CD4-positive, alpha-beta T cell treated with Interleukin-17A for 4 hours (primary cell): ENCODE data around the gene BATF.

ENCODE experiments used
- DNase-seq: peaks from one replicate; pipeline ENCODE4 v3.0.0-alpha.2; 2020; ENCODE audit warnings: mixed read lengths

Gene BATF

DNA sequence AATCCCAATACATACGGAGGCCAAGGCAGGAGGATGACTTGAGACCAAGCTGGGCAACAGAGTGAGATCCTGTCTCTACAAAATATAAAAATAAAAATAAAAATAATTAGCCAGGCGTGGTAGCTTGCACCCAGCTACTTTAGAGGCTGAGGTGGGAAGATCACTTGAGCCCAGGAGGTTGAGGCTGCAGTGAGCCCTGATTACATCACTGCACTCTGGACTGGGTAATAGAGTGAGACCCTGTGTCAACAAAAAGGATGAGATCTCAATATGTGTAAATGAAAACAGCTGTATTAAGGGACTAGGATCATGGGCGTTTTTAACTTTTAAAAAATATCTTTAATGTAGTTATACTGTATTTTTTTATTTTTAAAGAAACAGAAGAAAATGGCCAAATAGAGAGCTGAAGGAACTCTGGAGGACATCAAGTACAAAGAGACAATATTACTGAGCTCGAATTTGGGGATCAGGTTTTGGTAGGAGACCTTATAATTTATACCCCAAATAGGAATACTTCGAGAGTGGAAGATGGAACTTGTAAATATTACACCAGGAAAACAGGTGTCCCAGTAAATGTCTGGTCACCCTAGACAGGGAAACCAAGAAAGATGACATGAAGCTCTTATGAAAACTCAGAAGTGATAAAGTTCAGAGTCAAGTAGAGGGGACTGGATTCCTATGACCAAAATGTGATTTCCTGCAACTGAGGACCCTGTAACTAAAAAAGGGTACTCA is 13.1 kb downstream of the BATF start:
- DNase-seq, result no peak

DNA sequence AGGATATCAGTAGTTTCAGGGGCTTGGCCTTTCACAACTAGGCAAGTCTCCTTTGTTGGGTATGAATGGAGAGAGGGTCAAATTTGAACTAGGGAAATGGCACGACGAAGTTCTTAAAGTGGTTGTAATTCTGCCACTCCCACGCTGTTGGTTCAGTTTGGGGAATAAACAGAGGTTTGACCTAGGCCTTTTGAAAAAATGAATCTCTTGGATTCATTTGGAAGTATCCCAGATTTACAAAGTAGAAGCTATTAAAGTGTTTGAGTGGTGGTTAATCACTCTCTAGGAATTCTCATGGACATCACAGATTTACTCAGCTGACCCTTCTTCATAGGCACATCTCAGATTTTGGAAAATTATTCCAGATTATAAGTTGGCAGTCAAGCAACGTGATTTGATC is 14.8 kb downstream of the BATF start:
- DNase-seq, result no peak

DNA sequence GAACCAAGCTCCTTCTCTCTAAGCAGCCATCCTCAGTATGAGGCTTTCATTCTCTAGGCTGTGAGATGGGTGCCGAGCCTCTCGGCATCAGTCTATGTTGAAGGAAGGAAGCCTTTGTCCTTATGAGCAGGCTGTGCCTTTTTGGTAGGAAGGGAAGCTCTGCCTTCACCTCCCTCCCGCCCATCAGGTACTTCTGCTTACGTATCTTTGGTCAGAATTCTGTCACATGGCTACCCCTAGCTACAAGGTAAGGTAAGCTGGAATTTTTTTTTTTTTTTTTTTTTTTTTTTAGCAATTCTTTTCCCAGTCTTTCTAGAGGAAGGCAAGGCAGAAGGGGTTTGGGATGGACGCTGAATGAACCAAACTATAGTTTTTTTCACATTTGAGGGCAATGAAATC is 16.9 kb downstream of the BATF start:
- no peak for DNase-seq

DNA sequence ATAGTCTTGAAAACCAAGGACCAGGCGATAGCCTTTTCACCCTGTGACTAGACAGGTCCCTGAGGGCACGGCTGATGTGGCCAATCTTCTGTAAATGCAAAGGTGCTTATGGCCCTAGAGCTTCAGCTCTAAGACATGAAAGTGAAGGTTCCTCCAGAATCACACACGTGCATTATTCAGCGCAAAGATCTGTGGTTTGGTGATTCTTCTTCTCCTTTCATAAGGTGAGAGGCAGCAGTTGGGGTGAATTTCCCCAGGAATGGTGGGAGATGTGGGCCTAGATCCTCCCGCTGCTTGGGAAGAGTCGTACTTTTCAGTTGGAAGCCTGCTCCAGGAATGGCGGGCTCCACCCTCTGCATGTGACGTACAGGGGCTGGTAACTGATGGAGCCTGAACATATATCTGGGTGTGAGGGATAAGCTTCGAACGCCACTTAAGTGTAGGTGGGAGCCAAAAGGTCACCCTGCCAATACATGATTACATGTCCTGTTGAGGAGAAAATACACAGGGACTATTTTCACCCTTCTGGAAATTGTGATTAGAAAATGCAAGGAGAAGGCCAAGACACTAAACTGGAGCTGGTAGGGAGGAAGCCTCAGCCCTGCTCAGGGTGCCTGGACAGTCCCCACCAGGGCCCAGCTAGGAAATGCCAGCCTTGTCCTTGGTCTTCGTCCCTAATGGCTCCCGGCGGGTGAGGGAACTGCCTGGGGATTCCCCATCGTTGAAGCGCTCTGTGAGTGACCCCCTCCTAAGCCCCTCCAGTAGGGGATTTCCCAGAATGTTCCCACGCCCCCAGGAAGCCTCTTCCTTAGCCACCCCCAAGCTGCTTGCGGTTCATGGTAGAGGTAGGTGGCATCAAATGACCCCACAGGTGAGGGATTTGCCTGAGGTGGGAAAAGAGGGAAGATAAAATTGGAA is 17.6 kb downstream of the BATF start:
- DNase-seq, result no peak

DNA sequence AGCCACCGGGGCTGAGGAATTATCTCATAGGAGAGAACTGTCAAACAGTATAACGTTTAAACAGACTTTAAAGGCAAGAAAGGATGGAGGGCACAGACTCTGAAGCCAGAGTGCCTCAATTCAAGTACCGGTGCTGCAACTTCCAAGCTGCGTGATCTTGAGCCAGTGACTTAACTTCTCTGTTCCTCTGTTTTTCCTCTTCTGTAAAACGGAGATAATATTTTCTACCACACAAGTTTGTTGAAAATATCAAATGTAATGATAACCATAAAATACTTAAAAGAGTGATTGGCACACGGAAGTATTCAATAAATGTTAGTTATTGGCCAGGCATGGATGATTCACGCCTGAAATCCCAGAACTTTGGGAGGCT is 18.2 kb downstream of the BATF start:
- no peak for DNase-seq

DNA sequence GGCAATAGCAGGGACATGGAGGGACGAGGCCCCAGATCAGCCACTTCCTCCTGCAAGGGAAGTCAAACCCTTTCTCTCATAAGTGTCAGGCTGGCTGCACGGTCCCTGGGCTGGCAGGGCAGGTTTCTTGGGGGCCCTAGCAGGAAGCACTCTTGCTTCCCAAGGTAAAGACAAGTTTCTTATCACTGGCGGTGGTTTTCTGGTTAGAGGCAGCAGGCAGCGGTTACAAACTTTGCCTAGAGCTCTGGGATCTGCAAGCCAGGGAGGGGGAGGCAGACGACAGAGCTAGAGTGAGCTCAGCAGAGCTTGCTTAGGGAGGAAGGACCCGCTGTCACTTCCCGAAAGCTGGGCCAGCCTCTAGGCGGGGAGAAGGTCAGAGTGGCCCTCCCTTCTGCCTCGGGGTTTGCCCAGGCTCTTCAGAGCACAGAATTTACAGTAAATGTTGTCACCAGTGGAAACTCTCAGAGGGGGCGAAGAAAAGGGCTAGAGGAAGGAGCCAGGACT is 20.4 kb downstream of the BATF start:
- peak; percentile 73 for DNase-seq

DNA sequence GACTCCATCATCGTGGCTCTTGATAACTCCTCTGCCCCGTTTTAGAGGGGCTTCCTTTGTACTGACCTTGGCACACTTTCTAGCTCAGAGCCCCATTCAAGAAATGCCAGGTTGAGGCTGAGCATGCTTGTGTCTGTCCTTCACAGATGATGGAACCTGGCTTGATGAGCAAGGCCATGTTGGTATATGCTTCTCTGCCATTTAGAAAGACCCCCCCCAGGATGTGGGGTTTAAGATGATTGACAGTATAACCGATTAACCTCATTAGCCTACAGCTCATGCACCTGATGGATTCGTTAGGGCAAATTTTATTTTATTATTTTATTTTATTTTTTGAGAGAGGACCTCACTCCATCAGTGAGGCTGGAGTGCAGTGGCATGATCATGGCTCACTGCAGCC is 21.0 kb downstream of the BATF start:
- peak; percentile 50 for DNase-seq

DNA sequence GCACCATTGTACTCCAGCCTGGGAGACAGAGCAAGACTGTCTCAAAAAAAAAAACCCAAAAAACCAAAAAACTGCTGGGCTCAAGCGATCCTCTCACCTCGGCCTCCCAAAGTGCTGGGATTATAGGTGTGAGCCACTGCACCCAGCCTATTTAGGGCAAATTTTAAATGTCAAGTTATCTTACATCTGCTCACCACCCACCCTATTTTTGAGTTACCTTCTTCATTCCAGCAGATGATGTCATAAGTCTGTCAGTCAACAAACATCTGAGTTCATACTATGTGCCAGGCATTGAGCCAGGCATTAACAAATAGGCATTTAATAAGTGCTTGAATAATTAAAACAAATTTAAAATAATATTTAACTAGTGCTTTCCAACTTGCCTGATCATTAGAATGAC is 21.5 kb downstream of the BATF start:
- no peak for DNase-seq

DNA sequence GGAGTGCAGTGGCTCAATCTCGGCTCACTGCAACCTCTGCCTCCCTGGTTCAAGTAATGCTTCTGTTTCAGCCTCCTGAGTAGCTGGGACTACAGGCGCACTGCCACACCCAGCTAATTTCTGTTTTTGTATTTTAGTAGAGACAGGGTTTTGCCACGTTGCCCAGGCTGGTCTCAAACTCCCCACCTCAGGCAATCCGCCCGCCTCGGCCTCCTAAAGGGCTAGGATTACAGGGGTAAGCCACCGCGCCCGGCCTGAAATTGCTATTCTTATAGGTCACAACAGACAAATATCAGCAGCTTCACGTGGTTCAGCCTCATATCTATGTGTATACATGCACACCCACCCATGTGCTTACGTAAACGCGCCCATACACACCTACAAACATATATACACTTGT is 23.6 kb downstream of the BATF start:
- no peak for DNase-seq

DNA sequence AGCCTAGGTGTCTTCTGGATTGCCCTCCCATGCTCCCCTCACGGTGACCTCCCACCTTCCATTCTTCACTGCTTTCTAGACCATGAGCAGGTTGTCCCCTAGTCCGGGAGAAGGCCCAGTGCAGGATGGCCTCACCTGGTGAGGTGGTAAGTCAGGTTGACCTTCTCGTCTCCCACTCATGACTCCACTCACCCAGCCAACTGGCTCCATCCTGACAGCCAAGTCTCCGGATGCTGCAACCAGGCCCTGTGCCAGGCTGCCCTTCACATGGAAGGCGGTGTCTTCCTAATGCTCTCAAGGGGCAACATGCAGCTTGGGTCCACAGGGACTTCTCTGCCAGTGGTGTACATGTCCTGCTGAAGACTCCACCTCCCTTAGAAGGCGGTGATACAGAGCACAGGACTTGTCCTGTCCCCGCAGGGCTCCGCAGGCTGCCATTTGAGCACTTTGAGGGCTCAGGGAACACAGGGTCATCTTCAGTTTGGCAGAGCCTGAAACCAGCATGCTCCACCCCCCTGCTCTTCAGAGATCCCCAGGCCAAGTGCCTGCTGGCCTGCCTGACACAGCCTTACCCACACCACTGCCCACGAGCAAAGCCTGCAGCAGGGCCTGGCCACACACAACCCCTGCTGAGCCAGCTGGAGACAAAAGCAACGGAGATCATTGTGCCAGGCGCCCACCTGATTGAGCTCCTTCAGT is 25.4 kb downstream of the BATF start:
- DNase-seq, result no peak

DNA sequence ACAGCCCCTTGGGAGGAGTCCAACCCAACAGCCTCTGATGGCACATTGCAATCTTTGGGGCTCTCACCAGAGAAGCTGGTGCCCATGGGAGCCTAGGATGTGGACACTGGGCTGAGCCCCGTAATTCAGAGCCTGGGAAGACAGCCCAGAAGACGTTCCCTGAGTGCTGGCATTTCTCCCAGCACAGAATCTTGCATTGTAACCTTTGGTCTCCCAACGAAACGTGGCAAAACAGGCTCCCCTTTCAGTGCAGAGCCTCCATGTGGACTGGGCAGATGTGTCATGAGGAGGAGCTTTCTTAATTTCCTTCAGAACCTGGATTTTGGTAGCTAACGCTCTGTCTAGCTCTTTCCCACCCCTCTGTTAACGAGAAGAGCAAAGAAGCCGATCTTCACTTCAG is 26.3 kb downstream of the BATF start:
- no peak for DNase-seq

DNA sequence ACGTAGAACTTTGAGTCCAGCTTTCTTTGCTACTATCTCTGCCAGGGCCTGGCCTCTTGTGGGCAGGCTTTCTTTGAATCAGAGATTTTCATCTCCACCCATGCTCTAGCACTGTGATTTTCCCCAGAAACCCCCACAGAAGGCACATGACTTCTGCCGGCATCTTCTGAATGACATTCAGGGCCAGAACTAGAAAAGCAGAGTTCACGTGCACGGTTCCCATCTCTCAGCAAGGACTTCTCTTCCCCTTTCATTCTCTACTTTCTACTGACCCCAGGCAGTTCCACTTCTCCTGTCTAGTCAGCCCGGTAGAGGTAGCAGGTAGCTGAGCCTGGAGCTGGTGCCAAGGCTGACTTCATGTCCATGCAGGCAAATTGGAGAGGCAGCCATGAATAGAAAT is 26.9 kb downstream of the BATF start:
- no peak for DNase-seq

DNA sequence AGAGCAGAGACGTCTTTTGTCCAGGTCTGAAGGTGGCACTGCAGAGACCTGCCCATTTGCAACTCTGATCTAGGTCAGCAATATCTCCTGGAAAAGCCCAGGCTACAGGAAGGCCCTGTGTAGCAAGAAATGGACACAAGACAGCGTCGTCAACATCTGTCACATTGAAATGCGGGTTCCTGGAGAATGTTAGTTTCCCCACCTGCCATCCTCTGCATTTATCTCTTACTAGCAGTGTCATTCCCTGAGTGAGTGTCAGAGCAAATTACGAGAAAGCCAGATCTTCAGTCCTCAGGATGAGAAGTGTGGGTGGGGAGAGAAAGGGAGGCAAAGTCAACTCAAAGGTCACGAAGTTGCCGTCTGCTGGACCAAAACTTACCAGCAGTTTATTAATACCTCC is 28.8 kb downstream of the BATF start:
- no peak for DNase-seq

DNA sequence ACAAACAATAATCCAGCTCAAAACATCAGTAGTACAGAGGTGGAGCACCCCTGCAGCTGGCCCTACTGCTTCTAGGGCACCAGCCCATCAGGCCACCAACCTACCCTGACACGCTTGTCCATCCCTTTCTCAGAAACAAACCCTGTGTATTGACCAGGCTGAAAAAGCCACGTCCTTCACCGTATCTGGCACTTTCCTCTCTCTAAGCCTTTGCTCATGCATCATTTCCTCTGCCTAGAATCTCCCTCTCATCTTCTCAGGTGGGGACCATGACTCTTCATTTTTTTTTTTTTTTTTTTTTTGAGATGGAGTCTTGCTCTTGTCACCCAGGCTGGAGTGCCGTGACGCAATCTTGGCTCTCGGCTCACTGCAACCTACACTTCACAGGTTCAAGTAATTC is 30.9 kb downstream of the BATF start:
- DNase-seq, result no peak

DNA sequence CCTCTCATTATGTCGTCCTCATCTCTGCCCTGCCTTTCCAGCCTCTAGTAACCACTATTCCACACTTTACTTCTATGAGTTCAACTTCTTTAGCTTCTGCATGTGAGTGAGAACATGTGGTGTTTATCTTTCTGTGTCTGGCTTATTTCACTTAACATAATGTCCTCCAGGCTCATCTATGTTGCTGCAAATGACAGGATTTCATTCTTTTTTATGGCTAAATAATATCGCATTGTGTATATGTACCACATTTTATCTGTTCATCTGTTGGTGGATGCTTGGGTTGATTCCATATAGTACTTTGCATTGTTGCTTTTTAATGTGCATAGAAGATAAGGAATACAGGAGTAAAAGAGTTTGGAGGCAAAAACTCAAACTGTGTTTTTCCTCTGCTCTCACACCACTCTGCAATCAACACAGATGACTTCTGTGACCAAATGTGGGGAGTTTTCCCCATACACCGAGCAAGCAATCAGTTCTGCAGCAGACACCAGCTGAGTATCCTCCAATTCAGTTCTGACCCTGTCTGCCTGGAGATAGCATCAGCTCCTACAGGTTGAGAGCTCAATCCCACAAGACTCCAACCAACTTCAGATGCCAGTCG is 31.6 kb downstream of the BATF start:
- no peak for DNase-seq

DNA sequence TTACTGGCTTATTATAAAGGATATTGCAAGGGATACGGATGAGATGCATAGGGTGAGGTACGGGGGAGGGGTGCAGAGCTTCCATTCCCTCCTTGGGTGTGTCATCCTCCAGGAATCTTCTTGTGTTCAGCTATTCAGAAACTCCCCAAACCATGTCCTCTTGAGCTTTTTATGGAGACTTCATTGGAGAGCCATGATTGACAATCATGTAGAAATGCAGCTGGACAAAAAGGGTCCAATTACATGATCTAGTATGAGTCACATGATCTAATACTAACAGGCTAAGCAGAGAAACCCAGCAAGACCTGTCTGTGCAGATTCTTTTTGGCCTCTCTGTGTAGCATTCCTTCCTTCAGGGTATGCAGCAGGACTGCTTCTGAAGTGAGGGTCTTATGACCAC is 32.2 kb downstream of the BATF start:
- DNase-seq, result no peak

DNA sequence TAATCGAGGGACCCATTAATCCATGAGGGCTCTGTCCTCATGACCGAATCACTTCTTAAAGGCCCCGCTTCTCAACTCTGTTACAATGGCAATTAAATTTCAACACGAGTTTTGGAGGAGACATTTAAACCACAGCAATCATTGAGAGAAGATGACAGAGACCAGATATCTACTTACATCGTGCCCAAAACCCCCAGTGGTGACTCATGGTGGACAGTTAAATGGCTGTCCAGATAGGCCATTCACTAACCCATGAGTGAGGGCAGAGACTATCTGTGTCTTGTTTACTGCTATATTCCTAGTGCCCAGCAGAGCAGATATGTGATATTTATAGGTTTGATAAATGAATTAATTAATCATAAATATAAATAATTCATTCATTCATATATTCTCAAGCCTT is 36.2 kb downstream of the BATF start:
- DNase-seq, result no peak

DNA sequence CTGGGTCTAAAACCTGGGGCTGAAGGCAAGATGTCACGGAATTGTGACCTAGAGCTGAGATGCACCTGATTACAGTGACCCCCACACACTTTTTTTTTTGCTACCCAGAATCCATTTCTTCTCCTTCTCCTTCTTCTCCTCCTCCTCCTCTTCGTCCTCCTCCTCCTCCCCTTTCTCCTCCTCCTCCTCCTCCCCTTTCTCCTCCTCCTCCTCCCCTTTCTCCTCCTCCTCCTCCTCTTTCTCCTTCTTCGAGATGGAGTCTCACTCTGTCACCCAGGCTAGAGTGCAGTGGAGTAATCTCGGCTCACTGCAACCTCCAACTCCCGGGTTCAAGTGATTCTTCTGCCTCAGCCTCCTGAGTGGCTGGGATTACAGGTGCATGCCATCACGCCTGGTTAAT is 36.8 kb downstream of the BATF start:
- DNase-seq, result no peak

DNA sequence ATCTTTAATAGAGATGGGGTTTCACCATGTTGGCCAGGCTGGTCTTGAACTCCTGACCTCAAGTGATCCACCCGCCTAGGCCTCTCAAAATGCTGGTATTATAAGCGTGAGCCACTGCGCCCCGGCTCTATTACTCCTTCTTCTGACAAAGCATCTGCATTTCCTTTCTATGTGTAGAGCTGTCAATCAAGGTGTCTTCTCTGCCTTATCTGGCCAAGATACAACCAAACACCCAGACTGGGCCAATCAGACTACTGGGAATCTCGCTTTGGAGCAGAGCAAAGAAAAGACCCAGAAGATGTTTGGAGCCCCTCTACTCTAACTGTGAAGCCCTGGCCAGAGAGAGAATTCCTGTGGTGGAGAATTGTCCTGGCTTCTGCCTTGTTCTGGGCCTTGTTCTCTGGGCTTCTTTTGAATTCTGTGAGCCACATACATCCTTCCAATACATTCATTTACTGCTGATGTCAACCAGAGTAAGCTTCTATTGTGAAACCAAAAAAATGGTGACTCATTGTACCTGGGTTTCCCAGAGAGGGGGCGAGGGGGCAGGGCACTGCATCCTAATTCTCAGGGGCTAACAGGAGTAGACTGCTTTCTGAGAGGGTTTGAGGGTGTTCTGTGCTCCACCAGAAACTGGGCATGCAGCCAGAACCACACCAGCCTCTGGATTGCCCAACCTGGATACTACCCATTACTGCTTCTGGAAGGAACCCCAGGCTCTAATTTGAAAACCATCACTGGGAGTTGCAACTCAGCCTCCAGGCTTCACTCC is 37.4 kb downstream of the BATF start:
- DNase-seq, result peak; percentile 27

DNA sequence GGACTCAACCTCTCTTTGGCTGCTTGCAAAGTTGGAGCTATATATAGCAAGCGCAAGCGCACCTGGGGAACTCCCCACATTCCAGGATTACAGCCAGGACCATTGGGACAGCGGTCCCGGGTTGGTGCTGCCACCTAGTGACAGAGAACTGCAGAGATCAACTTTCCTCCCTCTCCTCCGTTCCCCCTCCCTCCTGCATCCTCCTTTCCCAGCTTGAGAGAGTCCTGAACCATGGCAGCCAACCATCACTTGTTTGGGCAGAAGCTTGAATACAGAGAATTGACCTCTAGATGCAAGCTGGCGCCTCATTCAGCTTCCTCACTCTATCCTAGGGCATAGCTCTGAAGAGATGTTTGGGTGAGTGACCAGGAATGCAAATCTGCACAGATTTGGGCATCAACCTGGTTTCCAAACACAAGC is 38.8 kb downstream of the BATF start:
- DNase-seq, result peak; percentile 72

DNA sequence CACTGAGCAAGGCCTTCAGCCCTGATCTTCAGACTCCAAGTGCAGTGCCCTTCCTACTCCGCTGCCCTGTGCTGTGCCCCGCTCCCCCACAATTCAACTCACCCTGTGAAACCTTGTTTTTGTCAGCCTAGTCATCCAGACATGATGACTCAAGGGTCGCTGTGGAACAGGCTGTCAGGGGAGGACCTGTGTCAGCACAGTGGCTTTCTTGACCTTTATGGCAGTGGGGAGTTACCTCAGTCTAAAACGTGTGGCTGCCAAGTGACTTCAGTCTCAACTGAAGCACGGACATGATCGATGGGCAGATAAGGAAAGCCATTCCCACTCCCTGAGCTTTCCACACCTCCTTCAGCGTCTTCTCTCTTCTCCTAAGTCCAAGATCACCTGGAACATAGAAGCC is 39.8 kb downstream of the BATF start:
- DNase-seq, result peak; percentile 58

DNA sequence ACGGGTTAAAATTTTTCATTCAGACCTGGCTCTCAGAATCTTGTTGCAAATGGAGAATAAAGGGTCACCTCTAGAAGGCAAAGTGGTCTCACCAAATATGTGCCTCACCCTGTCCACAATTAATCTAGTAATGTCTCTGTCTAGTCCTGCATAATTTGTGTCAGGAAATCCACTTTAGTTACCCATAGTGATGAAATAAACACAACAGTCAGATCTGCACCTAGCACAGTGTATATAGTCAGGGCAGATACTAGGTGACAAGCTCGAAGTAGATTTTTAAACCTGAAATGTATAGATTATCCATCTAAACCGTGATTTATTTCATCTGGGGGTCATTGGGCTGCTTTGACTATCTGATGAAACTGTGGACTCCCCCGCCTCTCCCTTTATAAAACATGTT is 40.2 kb downstream of the BATF start:
- no peak for DNase-seq
